ENCODE results near the gene CCDC40. TPM values are rescaled to one million over a fixed set of nuclear protein-coding genes. Genes with fewer than 3 reads are reported as not detected.

The CCDC40 gene
- total RNA-seq, 2 donors from 2014 or later, result 21.7 to 38.9 TPM

- Histone ChIP-seq H3K4me3 (ENCODE audit: low read length) (no peak overlapping the region), H3K9ac (ENCODE audit: extremely low read depth, low read length, poor library complexity, severe bottlenecking) (no peak overlapping the region), H3K4me1 (ENCODE audit: control insufficient read depth, insufficient read depth, low read length) (no peaks in the 10 kb centered on the region), H3K27ac (ENCODE audit: low read depth, low read length) (no peak overlapping the region), H3K27me3 (ENCODE audit: control insufficient read depth, insufficient read depth, low read length, poor library complexity, severe bottlenecking) (no peaks in the 10 kb centered on the region), H3K36me3 (ENCODE audit: control insufficient read depth, insufficient read depth, low read length) (no peaks in the 10 kb centered on the region), H3K9me3 (ENCODE audit: control insufficient read depth, low read length) (no peaks in the 10 kb centered on the region)
- no peak for TF ChIP-seq CTCF (conservative IDR thresholded peaks at IDR 0.05)
- Mint-ChIP-seq H3K27me3 (ENCODE audit: insufficient read depth) (no peaks in the 10 kb centered on the region), H3K4me3 (no peak overlapping the region), H3K9me3 (no peaks in the 10 kb centered on the region), H3K27ac (no peak overlapping the region), H3K36me3 (ENCODE audit: low read depth) (peaks cover 16% of the 10 kb centered on the region), H3K4me1 (peaks cover 28% of the 10 kb centered on the region)
- no peak for DNase-seq
- 93 to 95% methylated on average over 8 of the region's 8 CpGs for WGBS, 2 experiments (ENCODE audit: insufficient coverage in 1 of 2, insufficient read length in 1 of 2)
Measured at GRCh38 chr17:80027043-80027435, 9.4 kb upstream of the CCDC40 start.

GRCh38 chr17:80028030-80028429, 8.4 kb upstream of the CCDC40 start:
- DNase-seq, result no peak
- H3K36me3 Mint-ChIP-seq (ENCODE audit: low read depth), result peaks cover 14% of the 10 kb centered on the region
- no peaks in the 10 kb centered on the region for H3K9me3 Mint-ChIP-seq
- H3K27me3 ChIP-seq (ENCODE audit: control insufficient read depth, insufficient read depth, low read length, poor library complexity, severe bottlenecking), result no peaks in the 10 kb centered on the region
- H3K9ac ChIP-seq (ENCODE audit: extremely low read depth, low read length, poor library complexity, severe bottlenecking), result no peak overlapping the region
- no peaks in the 10 kb centered on the region for H3K27me3 Mint-ChIP-seq (ENCODE audit: insufficient read depth)
- no peak overlapping the region for H3K4me3 Mint-ChIP-seq
- peaks cover 33% of the 10 kb centered on the region for H3K4me1 Mint-ChIP-seq
- H3K27ac Mint-ChIP-seq, result no peak overlapping the region
- no peak for TF ChIP-seq CTCF (conservative IDR thresholded peaks at IDR 0.05)
- H3K4me1 ChIP-seq (ENCODE audit: control insufficient read depth, insufficient read depth, low read length), result no peaks in the 10 kb centered on the region
- no peaks in the 10 kb centered on the region for H3K9me3 ChIP-seq (ENCODE audit: control insufficient read depth, low read length)
- H3K27ac ChIP-seq (ENCODE audit: low read depth, low read length), result no peak overlapping the region
- 95 to 97% methylated on average over 10 of the region's 10 CpGs for WGBS, 2 experiments (ENCODE audit: insufficient coverage in 1 of 2, insufficient read length in 1 of 2)
- H3K4me3 ChIP-seq (ENCODE audit: low read length), result no peak overlapping the region
- H3K36me3 ChIP-seq (ENCODE audit: control insufficient read depth, insufficient read depth, low read length), result no peaks in the 10 kb centered on the region

- H3K4me3 Mint-ChIP-seq, result no peak overlapping the region
- peaks cover 1% of the 10 kb centered on the region for H3K4me1 ChIP-seq (ENCODE audit: control insufficient read depth, insufficient read depth, low read length)
Measured at GRCh38 chr17:80029258-80029974, 7.0 kb upstream of the CCDC40 start.

More at GRCh38 chr17:80029258-80029974, 7.0 kb upstream of the CCDC40 start:
- H3K9ac ChIP-seq (ENCODE audit: extremely low read depth, low read length, poor library complexity, severe bottlenecking), result no peak overlapping the region
- H3K27ac Mint-ChIP-seq, result peak overlapping the region; percentile 49
- TF ChIP-seq CTCF (conservative IDR thresholded peaks at IDR 0.05), result no peak
- 87 to 88% methylated on average over 4 to 9 of the region's 9 CpGs for WGBS, 2 experiments (ENCODE audit: insufficient coverage in 1 of 2, insufficient read length in 1 of 2)
- H3K27ac ChIP-seq (ENCODE audit: low read depth, low read length), result no peak overlapping the region
- H3K4me3 ChIP-seq (ENCODE audit: low read length), result no peak overlapping the region
- peaks cover 40% of the 10 kb centered on the region for H3K4me1 Mint-ChIP-seq
- no peaks in the 10 kb centered on the region for H3K27me3 Mint-ChIP-seq (ENCODE audit: insufficient read depth)
- peaks cover 11% of the 10 kb centered on the region for H3K36me3 Mint-ChIP-seq (ENCODE audit: low read depth)
- H3K9me3 Mint-ChIP-seq, result no peaks in the 10 kb centered on the region
- DNase-seq, result peak; percentile 71
- no peaks in the 10 kb centered on the region for H3K36me3 ChIP-seq (ENCODE audit: control insufficient read depth, insufficient read depth, low read length)
- H3K9me3 ChIP-seq (ENCODE audit: control insufficient read depth, low read length), result no peaks in the 10 kb centered on the region
- H3K27me3 ChIP-seq (ENCODE audit: control insufficient read depth, insufficient read depth, low read length, poor library complexity, severe bottlenecking), result no peaks in the 10 kb centered on the region

Data from endodermal cell (in vitro differentiated cells).